ENCODE measurements around the gene GOLGA6D.
"Not testable (repeated sequence)": the region's sequence is repeated elsewhere in the genome, so short reads cannot be mapped to it uniquely, and the experiment has no call there.

Gene GOLGA6D

DNA sequence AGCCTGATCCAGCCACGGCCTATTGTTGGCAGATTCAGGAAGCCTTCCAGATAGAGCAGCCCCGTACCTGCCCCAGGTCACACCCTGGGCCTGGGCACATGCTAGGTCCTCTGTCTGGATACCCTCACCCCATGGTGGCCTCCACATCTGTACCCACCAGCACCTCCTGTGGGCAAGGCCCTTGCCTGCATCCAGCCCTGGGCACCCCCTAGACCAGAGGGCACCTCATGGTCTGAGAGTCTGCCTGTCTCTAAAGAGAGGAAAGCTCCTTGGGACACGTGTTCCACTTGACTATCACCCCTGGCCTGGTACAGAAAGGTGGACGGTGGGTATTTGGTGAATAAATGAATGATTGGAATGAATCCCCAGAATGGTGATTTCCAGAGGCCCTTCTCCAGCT, 44.4 kb downstream of the GOLGA6D start:
- no peak overlapping the region for H3K27ac ChIP-seq
- DNase-seq (ENCODE audit: low read depth, low spot score): no peak

- DNase-seq (ENCODE audit: low read depth, low spot score): no peak
- no peak overlapping the region for H3K27ac ChIP-seq
These were observed 44.9 kb downstream of the GOLGA6D start for GRCh38 chr15:75327491-75327890.

DNA sequence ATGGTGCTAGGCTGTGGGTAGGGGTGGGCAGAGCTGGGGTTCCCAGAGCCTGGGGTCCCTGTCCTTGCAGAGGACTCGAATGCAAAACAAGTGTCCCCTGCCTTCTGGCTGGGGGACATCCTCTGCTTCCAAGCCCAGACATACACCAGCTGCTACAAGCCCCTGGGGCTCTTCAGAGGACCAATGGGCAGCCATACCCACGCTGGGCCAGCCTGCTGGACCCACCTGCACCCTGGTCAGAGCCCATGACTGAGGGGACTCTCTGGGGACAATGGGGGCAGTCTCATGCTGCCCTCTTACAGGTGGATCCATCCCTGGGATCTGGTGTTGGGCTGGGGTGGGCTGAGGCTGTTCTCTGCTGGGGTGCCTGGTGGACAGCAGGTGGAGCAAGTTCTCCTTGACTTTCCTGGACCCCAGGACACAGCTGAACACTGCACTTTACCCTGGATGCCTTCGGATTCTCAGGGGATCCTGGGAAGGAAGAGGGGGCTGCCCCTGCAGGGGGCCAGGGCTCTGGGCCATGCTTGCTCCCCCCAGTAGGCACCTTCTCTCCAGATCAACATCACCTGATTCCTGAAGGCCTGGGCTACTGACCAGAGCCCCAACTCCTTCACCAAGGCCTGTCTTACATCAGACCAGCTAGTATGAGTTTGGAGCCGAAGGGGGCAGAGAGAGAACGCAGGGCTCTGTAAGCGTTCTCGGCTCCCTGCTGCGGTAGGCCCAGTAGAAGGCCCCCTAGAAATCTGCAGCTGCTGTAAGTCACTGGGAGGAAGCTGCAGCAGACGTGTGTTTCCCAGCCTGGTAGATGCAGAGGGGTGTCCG, 46.1 kb downstream of the GOLGA6D start:
- DNase-seq (ENCODE audit: low read depth, low spot score): no peak
- no peak overlapping the region for H3K27ac ChIP-seq

- DNase-seq (ENCODE audit: low read depth, low spot score): no peak
- H3K27ac ChIP-seq: no peak overlapping the region
These were observed 46.9 kb downstream of the GOLGA6D start for GRCh38 chr15:75329571-75329970.

DNA sequence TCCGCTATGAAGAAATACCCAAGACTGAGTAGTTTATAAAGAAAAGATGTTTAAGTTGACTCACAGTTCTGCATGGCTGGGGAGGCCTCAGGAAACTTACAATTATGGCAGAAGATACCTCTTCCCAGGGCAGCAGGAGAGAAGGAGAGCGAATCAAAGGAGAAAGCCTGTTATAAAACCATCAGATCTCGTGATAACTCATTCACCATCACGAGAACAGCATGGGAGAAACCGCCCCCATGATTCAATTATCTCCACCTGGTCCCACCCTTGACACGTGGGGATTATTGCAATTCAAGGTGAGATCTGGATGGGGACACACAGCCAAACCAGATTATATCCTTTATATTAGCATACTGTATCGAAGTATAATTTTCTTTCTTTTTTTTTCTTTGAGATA, 49.5 kb downstream of the GOLGA6D start:
- not testable (repeated sequence) for DNase-seq (ENCODE audit: low read depth, low spot score); H3K27ac ChIP-seq

DNA sequence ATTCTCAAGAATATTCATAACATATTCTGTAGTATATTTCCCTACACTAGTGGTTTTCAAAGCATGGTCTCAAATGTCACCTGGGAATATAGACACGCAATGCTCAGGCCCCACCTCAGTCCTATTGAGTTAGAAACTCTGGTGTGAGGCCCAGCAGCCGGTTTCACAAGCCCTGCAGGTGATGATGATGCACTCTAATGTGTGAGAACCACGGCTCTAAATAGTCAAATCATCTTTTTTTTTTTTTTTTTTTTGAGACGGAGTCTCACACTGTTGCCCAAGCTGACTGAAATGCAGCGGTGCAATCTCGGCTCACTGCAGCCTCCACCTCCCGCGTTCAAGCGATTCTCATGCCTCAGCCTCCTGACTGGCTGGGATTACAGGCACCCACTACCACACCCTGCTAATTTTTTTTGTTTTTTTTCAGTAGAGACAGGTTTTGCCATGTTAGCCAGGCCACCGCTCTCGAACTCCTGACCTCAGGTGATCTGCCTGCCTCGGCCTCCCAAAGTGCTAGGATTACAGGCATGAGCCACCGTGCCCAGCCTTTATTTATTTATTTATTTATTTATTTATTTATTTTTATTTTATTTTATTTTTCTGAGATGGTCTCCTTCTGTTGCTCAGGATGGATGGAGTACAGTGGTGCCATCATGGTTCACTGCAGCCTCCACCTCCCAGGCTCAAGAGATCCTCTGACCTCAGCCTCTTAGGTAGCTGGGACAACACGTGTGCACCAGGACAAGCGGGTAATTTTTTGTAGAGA, 51.2 kb downstream of the GOLGA6D start:
- not testable (repeated sequence) for DNase-seq (ENCODE audit: low read depth, low spot score); H3K27ac ChIP-seq

GRCh38 chr15:75335313-75335704, 52.7 kb downstream of the GOLGA6D start:
- no peak for DNase-seq (ENCODE audit: low read depth, low spot score)
- peak overlapping the region; percentile 24 for H3K27ac ChIP-seq

DNA sequence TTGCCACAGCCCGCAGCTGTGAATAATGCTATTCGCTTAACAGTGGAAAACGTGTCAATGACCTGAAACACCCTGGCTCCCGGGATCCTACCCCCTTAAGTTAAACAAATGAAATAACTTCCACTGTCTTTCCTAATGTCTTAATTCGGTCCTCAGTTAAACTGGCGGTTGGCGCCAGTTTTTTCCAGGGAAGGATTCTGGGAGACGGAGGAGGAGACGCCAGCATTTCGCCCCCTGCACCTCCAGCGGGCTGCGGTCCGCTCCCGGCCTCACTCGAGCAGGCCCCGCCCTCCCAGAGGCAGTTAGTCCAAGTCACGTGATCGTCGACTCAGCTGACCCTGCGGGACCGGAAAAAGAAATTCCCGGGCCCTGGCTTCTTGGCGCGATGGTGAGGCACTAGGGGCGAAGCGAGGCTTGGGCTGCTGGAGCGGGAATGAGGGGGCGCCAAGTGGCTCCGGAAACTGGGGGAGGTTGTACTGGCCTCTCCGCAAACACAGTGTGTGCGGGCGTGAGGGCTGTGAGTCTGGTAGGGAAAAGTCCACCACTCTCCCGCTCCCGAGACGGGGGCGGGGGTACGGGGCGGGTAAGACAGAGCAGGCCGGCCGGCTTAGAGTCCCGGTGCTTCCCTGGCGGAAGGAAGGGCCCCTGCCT, 53.2 kb downstream of the GOLGA6D start, which contains the start of gene COMMD4:
TSS of gene COMMD4 (plus strand) at position 359 of the 651 bp plus-strand sequence. CDS start at position 386, 27 bp downstream.
- peak; percentile 67 for DNase-seq (ENCODE audit: low read depth, low spot score)
- H3K27ac ChIP-seq: peak within 1 kb of the TSS; percentile 24

DNA sequence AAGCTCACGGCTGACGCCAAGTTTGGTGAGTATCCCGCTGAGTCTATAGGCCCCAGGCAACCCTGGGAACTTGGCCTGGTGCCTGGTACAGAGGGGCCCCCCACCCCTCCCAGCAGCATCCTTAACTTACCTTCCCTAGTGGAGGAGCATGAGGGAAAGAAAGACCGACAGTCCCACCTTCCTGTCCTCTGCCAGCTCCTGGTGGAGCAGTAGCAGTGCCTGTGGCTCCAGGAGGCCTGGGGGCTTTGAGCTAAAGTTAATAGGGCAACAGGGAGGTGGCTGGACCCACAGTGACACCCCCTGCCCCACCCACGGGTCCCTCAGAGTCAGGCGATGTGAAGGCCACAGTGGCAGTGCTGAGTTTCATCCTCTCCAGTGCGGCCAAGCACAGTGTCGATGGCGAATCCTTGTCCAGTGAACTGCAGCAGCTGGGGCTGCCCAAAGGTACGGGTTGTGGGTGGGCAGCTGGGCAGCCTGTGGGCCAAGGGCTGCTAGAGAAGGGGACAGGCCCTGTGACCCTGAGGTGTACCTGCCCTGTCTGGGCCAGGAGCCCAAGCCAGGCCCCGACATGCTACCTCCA, 56.1 kb downstream of the GOLGA6D start:
- H3K27ac ChIP-seq: no peak overlapping the region
- no peak for DNase-seq (ENCODE audit: low read depth, low spot score)

DNA sequence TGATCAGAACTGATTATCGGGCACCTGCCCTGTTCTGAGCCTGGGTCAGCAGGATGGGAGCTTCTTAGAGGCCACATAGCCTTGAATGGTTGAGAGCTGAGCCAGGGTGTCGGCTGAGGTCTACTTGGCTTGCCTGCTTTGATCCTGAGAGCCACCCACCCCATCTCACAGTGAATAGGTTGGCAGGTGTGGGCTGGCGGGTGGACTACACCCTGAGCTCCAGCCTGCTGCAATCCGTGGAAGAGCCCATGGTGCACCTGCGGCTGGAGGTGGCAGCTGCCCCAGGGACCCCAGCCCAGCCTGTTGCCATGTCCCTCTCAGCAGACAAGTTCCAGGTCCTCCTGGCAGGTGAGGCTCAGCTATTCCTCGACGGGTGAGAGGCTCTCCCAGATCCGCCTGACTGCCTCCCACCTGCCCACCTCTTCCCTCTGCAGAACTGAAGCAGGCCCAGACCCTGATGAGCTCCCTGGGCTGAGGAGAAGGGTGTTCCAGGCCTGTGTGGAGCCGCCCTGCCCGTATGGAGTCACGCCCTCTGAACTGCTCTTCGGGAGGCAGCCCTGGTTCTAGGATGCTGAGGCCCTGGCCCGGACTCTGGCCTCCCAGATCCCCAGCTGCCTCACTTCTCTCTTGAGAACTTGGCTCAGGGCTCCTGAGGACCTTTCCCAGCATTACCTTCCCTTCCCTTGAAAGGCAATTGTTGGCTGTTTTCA, 57.1 kb downstream of the GOLGA6D start:
- no peak overlapping the region for H3K27ac ChIP-seq
- DNase-seq (ENCODE audit: low read depth, low spot score): no peak

- no peak overlapping the region for H3K27ac ChIP-seq
These were observed 59.6 kb downstream of the GOLGA6D start for GRCh38 chr15:75342221-75342620.

DNA sequence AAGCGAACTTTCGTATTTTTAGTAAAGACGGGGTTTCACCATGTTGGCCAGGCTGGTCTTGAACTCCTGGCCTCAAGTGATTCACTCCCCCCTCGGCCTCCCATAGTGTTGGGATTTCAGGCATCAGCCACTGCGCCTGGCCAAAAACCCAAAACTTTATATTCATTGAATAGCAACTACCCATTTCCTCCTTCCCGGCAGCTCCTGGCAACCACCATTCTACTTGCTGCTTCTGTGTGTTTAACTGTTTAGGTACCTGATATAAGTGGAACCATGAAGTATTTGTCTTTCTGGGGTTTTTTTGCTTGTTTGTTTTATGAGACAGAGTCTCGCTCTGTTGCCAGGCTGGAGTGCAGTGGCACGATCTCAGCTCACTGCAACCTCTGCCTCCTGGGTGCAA, 61.3 kb downstream of the GOLGA6D start:
- H3K27ac ChIP-seq; DNase-seq (ENCODE audit: low read depth, low spot score): not testable (repeated sequence)

More at GRCh38 chr15:75342221-75342620, 59.6 kb downstream of the GOLGA6D start:
- DNase-seq (ENCODE audit: low read depth, low spot score): no peak

Measured in epithelial cell of prostate (primary cell).